Measurements from ENCODE around the gene SETD5. TPM values are rescaled to one million over a fixed set of nuclear protein-coding genes. Genes with fewer than 3 reads are reported as not detected.

Gene SETD5
- total RNA-seq, 1 experiment from 2014 or later: 151 TPM

- Histone ChIP-seq H3K4me1 (ENCODE audit: insufficient read depth, low read length, poor library complexity, severe bottlenecking) (peaks cover 56% of the 10 kb centered on the region), H3K9me3 (ENCODE audit: low read depth, low read length, poor library complexity, severe bottlenecking) (no peaks in the 10 kb centered on the region), H3K4me3 (ENCODE audit: low read depth, low read length, poor library complexity, severe bottlenecking) (peak overlapping the region; percentile 16), H3K27ac (ENCODE audit: low read depth, low read length, poor library complexity, severe bottlenecking) (peak overlapping the region; percentile 93), H3K36me3 (ENCODE audit: insufficient read depth, low read length, poor library complexity, severe bottlenecking) (peaks cover 41% of the 10 kb centered on the region), H3K27me3 (replicated peaks; ENCODE audit: insufficient read depth, low read depth, low read length, poor library complexity) (no peaks in the 10 kb centered on the region)
- ChIA-PET POLR2A (ENCODE audit: low non-redundant PET) (no interaction called here), CTCF (no interaction called here)
- intact Hi-C loops (cut with micrococcal nuclease; ENCODE audit: unreplicated experiment): loop anchor here (2.0 to 5.0 kb wide), 3 partner anchors 26 to 60 kb away; partner anchors contain the start of genes SETD5 and THUMPD3
- DNase-seq (ENCODE audit: low spot score): peak; percentile 96
- TF ChIP-seq EZH2 (IDR thresholded peaks at IDR 0.05; ENCODE audit: borderline replicate concordance, low read depth, low read length, poor library complexity, severe bottlenecking): no peak
- peak; percentile 63 for TF ChIP-seq CTCF (conservative IDR thresholded peaks at IDR 0.05; ENCODE audit: low read depth, low read length)
- BruUV-seq (replicated peaks): TSS peak; percentile 68
Measured at GRCh38 chr3:9422712-9423424, 25.5 kb downstream of the SETD5 start.

- H3K4me3 ChIP-seq (ENCODE audit: low read depth, low read length, poor library complexity, severe bottlenecking): no peak overlapping the region
- no peak overlapping the region for H3K27ac ChIP-seq (ENCODE audit: low read depth, low read length, poor library complexity, severe bottlenecking)
- H3K9me3 ChIP-seq (ENCODE audit: low read depth, low read length, poor library complexity, severe bottlenecking): no peaks in the 10 kb centered on the region
- H3K4me1 ChIP-seq (ENCODE audit: insufficient read depth, low read length, poor library complexity, severe bottlenecking): peaks cover 17% of the 10 kb centered on the region
- H3K27me3 ChIP-seq (replicated peaks; ENCODE audit: insufficient read depth, low read depth, low read length, poor library complexity): no peaks in the 10 kb centered on the region
- TF ChIP-seq CTCF (conservative IDR thresholded peaks at IDR 0.05; ENCODE audit: low read depth, low read length): no peak
- no peak for TF ChIP-seq EZH2 (IDR thresholded peaks at IDR 0.05; ENCODE audit: borderline replicate concordance, low read depth, low read length, poor library complexity, severe bottlenecking)
- BruUV-seq (replicated peaks): no TSS peak
- intact Hi-C loops (cut with micrococcal nuclease; ENCODE audit: unreplicated experiment): no loop called here
- ChIA-PET POLR2A (ENCODE audit: low non-redundant PET) (no interaction called here), CTCF (no interaction called here)
- H3K36me3 ChIP-seq (ENCODE audit: insufficient read depth, low read length, poor library complexity, severe bottlenecking): peaks cover 95% of the 10 kb centered on the region
- no peak for DNase-seq (ENCODE audit: low spot score)
Measured at GRCh38 chr3:9428411-9428810, 31.0 kb downstream of the SETD5 start.

DNA sequence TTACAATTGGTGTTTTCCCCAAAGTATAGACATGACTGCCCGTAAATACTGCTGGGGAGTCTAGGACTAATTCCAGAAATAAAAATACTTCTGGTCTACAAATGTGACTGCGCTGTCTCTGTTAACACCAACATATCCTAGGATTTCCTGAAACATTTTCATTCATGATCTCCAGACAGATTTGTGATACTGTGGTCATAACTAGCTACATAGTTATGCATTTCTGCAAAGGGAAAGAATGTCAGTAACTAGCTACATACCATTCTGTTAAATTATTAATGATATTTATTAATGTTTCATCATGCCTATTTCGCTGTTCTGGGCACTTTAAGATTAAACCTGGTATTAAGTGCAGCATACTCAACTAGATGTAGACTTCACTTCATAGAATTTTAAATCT lies 33.3 kb downstream of the SETD5 start:
- no peak for DNase-seq (ENCODE audit: low spot score)
- no peaks in the 10 kb centered on the region for H3K9me3 ChIP-seq (ENCODE audit: low read depth, low read length, poor library complexity, severe bottlenecking)
- H3K4me3 ChIP-seq (ENCODE audit: low read depth, low read length, poor library complexity, severe bottlenecking): no peak overlapping the region
- no TSS peak for BruUV-seq (replicated peaks)
- no peak overlapping the region for H3K27ac ChIP-seq (ENCODE audit: low read depth, low read length, poor library complexity, severe bottlenecking)
- ChIA-PET CTCF (no interaction called here), POLR2A (ENCODE audit: low non-redundant PET) (no interaction called here)
- intact Hi-C loops (cut with micrococcal nuclease; ENCODE audit: unreplicated experiment): no loop called here
- TF ChIP-seq EZH2 (IDR thresholded peaks at IDR 0.05; ENCODE audit: borderline replicate concordance, low read depth, low read length, poor library complexity, severe bottlenecking): no peak
- no peak for TF ChIP-seq CTCF (conservative IDR thresholded peaks at IDR 0.05; ENCODE audit: low read depth, low read length)
- no peaks in the 10 kb centered on the region for H3K27me3 ChIP-seq (replicated peaks; ENCODE audit: insufficient read depth, low read depth, low read length, poor library complexity)
- H3K36me3 ChIP-seq (ENCODE audit: insufficient read depth, low read length, poor library complexity, severe bottlenecking): peaks cover 97% of the 10 kb centered on the region
- no peaks in the 10 kb centered on the region for H3K4me1 ChIP-seq (ENCODE audit: insufficient read depth, low read length, poor library complexity, severe bottlenecking)

Data from A673 (cell line).